Measurements from ENCODE around the gene FGF1. TPM values are rescaled to one million over a fixed set of nuclear protein-coding genes. Genes with fewer than 3 reads are reported as not detected.

Gene FGF1
- total RNA-seq, 2 donors from 2014 or later = 0.77 TPM; not detected in 1

GRCh38 chr5:142597546-142598337 is 88.1 kb downstream of the FGF1 start:
- H3K27ac ChIP-seq (ENCODE audit: low read depth, low read length) = no peak overlapping the region
- H3K4me1 ChIP-seq (ENCODE audit: control insufficient read depth, insufficient read depth, low read length) = no peaks in the 10 kb centered on the region
- H3K27ac Mint-ChIP-seq = peak overlapping the region; percentile 84

GRCh38 chr5:142597025-142597424 is 88.9 kb downstream of the FGF1 start:
- Histone ChIP-seq H3K36me3 (ENCODE audit: control insufficient read depth, insufficient read depth, low read length) (no peaks in the 10 kb centered on the region), H3K27me3 (ENCODE audit: control insufficient read depth, insufficient read depth, low read length, poor library complexity, severe bottlenecking) (no peaks in the 10 kb centered on the region), H3K4me1 (ENCODE audit: control insufficient read depth, insufficient read depth, low read length) (no peaks in the 10 kb centered on the region), H3K9me3 (ENCODE audit: control insufficient read depth, low read length) (peaks cover 11% of the 10 kb centered on the region), H3K4me3 (ENCODE audit: low read length) (no peak overlapping the region), H3K9ac (ENCODE audit: extremely low read depth, low read length, poor library complexity, severe bottlenecking) (no peak overlapping the region), H3K27ac (ENCODE audit: low read depth, low read length) (no peak overlapping the region)
- Mint-ChIP-seq H3K4me1 (peaks cover 21% of the 10 kb centered on the region), H3K4me3 (no peak overlapping the region), H3K36me3 (ENCODE audit: low read depth) (no peaks in the 10 kb centered on the region), H3K9me3 (peaks cover 3% of the 10 kb centered on the region), H3K27me3 (ENCODE audit: insufficient read depth) (no peaks in the 10 kb centered on the region), H3K27ac (no peak overlapping the region)
- TF ChIP-seq, protein P1, sequence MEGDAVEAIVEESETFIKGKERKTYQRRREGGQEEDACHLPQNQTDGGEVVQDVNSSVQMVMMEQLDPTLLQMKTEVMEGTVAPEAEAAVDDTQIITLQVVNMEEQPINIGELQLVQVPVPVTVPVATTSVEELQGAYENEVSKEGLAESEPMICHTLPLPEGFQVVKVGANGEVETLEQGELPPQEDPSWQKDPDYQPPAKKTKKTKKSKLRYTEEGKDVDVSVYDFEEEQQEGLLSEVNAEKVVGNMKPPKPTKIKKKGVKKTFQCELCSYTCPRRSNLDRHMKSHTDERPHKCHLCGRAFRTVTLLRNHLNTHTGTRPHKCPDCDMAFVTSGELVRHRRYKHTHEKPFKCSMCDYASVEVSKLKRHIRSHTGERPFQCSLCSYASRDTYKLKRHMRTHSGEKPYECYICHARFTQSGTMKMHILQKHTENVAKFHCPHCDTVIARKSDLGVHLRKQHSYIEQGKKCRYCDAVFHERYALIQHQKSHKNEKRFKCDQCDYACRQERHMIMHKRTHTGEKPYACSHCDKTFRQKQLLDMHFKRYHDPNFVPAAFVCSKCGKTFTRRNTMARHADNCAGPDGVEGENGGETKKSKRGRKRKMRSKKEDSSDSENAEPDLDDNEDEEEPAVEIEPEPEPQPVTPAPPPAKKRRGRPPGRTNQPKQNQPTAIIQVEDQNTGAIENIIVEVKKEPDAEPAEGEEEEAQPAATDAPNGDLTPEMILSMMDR (conservative IDR thresholded peaks at IDR 0.05) = no peak
- WGBS, 2 experiments (ENCODE audit: insufficient coverage in 1 of 2, insufficient read length in 1 of 2) = 96 to 100% methylated on average over 3 of the region's 3 CpGs
- no peak for DNase-seq

More at GRCh38 chr5:142597546-142598337, 88.1 kb downstream of the FGF1 start:
- no peak overlapping the region for H3K4me3 Mint-ChIP-seq
- H3K4me1 Mint-ChIP-seq = peaks cover 21% of the 10 kb centered on the region
- Histone ChIP-seq H3K27me3 (ENCODE audit: control insufficient read depth, insufficient read depth, low read length, poor library complexity, severe bottlenecking) (no peaks in the 10 kb centered on the region), H3K36me3 (ENCODE audit: control insufficient read depth, insufficient read depth, low read length) (no peaks in the 10 kb centered on the region), H3K4me3 (ENCODE audit: low read length) (no peak overlapping the region), H3K9me3 (ENCODE audit: control insufficient read depth, low read length) (peaks cover 11% of the 10 kb centered on the region), H3K9ac (ENCODE audit: extremely low read depth, low read length, poor library complexity, severe bottlenecking) (no peak overlapping the region)
- H3K27me3 Mint-ChIP-seq (ENCODE audit: insufficient read depth) = no peaks in the 10 kb centered on the region
- peaks cover 3% of the 10 kb centered on the region for H3K9me3 Mint-ChIP-seq
- WGBS, 2 experiments (ENCODE audit: insufficient coverage in 1 of 2, insufficient read length in 1 of 2) = 57 to 72% methylated on average over 1 to 5 of the region's 6 CpGs
- no peaks in the 10 kb centered on the region for H3K36me3 Mint-ChIP-seq (ENCODE audit: low read depth)
- peak; percentile 77 for DNase-seq
- TF ChIP-seq, protein P1 (conservative IDR thresholded peaks at IDR 0.05) = no peak

DNA sequence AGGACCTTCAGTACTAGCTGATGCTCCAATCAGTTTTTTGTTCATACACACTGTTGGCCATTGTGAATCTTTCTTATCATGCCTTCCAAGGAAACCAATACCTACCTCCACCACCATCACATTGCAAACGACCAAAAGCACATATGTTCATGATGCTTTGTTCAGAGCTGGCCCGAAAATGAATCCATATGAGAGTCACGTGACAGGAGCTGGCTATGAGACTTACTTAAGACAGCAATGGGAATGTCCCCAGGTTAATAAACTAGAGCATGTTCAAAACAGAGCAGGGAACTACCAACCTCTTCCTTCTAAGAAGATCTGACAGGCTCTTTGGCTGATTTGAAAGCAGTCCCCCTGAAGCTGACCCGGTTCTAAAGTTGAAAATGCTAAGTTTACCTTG is 93.5 kb downstream of the FGF1 start:
- Mint-ChIP-seq H3K27me3 (ENCODE audit: insufficient read depth) (no peaks in the 10 kb centered on the region), H3K4me3 (no peak overlapping the region), H3K4me1 (peaks cover 6% of the 10 kb centered on the region), H3K36me3 (ENCODE audit: low read depth) (no peaks in the 10 kb centered on the region), H3K9me3 (peaks cover 3% of the 10 kb centered on the region), H3K27ac (no peak overlapping the region)
- no peaks in the 10 kb centered on the region for H3K4me1 ChIP-seq (ENCODE audit: control insufficient read depth, insufficient read depth, low read length)
- H3K27me3 ChIP-seq (ENCODE audit: control insufficient read depth, insufficient read depth, low read length, poor library complexity, severe bottlenecking) = no peaks in the 10 kb centered on the region
- DNase-seq = no peak
- H3K36me3 ChIP-seq (ENCODE audit: control insufficient read depth, insufficient read depth, low read length) = no peaks in the 10 kb centered on the region
- no peak overlapping the region for H3K27ac ChIP-seq (ENCODE audit: low read depth, low read length)
- no peak overlapping the region for H3K9ac ChIP-seq (ENCODE audit: extremely low read depth, low read length, poor library complexity, severe bottlenecking)
- TF ChIP-seq, protein P1 (conservative IDR thresholded peaks at IDR 0.05) = no peak
- no peak overlapping the region for H3K4me3 ChIP-seq (ENCODE audit: low read length)
- H3K9me3 ChIP-seq (ENCODE audit: control insufficient read depth, low read length) = peaks cover 11% of the 10 kb centered on the region
- 84 to 95% methylated on average over 4 of the region's 4 CpGs for WGBS, 2 experiments (ENCODE audit: insufficient coverage in 1 of 2, insufficient read length in 1 of 2)
